Neural progenitor cell (in vitro differentiated cells): ENCODE results near the gene C6orf120. TPM values are rescaled to one million over a fixed set of nuclear protein-coding genes. Genes with fewer than 3 reads are reported as not detected.

Experiments used
- DNase-seq: peaks from one replicate; pipeline ENCODE4 v3.0.0-alpha.2; 2016; ENCODE audit warnings: low spot score
- H2AFZ ChIP-seq: fragments of 200-600 bp; sonication (generic); replicated peaks from 2 replicates; pipeline ENCODE4 v1.6.1; 2016; ENCODE audit warnings: antibody characterized with exemption
- H3F3A ChIP-seq: fragments of 200-600 bp; sonication (generic); 2 replicates; pipeline ENCODE4 v1.6.1; 2016; ENCODE audit warnings: antibody characterized with exemption, low read depth
- H3K27ac ChIP-seq: fragments of 200-600 bp; sonication (generic); 2 replicates; pipeline ENCODE4 v1.5.1; 2016; ENCODE audit warnings: mild to moderate bottlenecking
- H3K27me3 ChIP-seq: fragments of 200-600 bp; sonication (generic); 2 replicates; pipeline ENCODE4 v1.6.1; 2016; ENCODE audit warnings: mild to moderate bottlenecking, moderate library complexity
- H3K36me3 ChIP-seq: fragments of 200-600 bp; sonication (generic); 2 replicates; pipeline ENCODE4 v1.5.1; 2016
- H3K4me1 ChIP-seq: fragments of 200-600 bp; sonication (generic); 2 replicates; pipeline ENCODE4 v1.6.1; 2016; ENCODE audit warnings: mixed run types
- H3K4me2 ChIP-seq: fragments of 200-600 bp; sonication (generic); 2 replicates; pipeline ENCODE4 v1.6.1; 2016
- H3K4me3 ChIP-seq: fragments of 200-600 bp; sonication (generic); 2 replicates; pipeline ENCODE4 v1.5.1; 2016
- H3K79me2 ChIP-seq: fragments of 200-600 bp; sonication (generic); 2 replicates; pipeline ENCODE4 v1.6.1; 2016; ENCODE audit warnings: low read depth
- H3K9ac ChIP-seq: fragments of 200-600 bp; sonication (generic); 2 replicates; pipeline ENCODE4 v1.6.1; 2016
- H3K9me3 ChIP-seq: fragments of 200-600 bp; sonication (generic); 2 replicates; pipeline ENCODE4 v1.5.1; 2016; ENCODE audit warnings: low read depth
- H4K20me1 ChIP-seq: fragments of 200-600 bp; sonication (generic); 2 replicates; pipeline ENCODE4 v1.6.1; 2016; ENCODE audit warnings: low read depth
- H3K27ac Mint-ChIP-seq: 3 replicates; pipeline ENCODE4 v1.8.0; 2021; ENCODE audit warnings: mixed read lengths
- H3K27me3 Mint-ChIP-seq: 2 replicates; pipeline ENCODE4 v1.8.0; 2022; ENCODE audit warnings: low read depth, mild to moderate bottlenecking, inconsistent platforms, moderate library complexity, mixed read lengths; ENCODE audit not compliant: insufficient read depth
- H3K36me3 Mint-ChIP-seq: 3 replicates; pipeline ENCODE4 v1.8.0; 2021; ENCODE audit warnings: mixed read lengths
- H3K4me1 Mint-ChIP-seq: 3 replicates; pipeline ENCODE4 v1.8.0; 2021; ENCODE audit warnings: mixed read lengths
- H3K4me3 Mint-ChIP-seq: 3 replicates; pipeline ENCODE4 v1.8.0; 2021; ENCODE audit warnings: mild to moderate bottlenecking, moderate library complexity, mixed read lengths
- H3K9me3 Mint-ChIP-seq: 3 replicates; pipeline ENCODE4 v1.8.0; 2020; ENCODE audit warnings: mixed read lengths
- EZH2 ChIP-seq: fragments of 200-600 bp; sonication (generic); IDR thresholded peaks from 2 replicates; pipeline ENCODE4 v1.6.1; 2017; ENCODE audit warnings: antibody characterized with exemption, mild to moderate bottlenecking, moderate library complexity
- EZH2phosphoT487 ChIP-seq: fragments of 200-600 bp; sonication (generic); IDR thresholded peaks from 2 replicates; pipeline ENCODE4 v1.6.1; 2017; ENCODE audit warnings: antibody characterized with exemption
- total RNA-seq: library from RNA; depleted of rRNA; stranded (reverse); fragments of >200 nt; gene quantifications from 2 replicates; pipeline ENCODE4 v1.2.3, GENCODE V29; 2015; ENCODE audit warnings: low replicate concordance
- TF ChIP-seq, protein P1 (sequence below): fragments of 200-600 bp; sonication (generic); IDR thresholded peaks from 2 replicates; pipeline ENCODE4 v1.5.1; 2017; ENCODE audit warnings: antibody characterized with exemption, mild to moderate bottlenecking

Gene C6orf120
- total RNA-seq, 1 donor from 2014 or later: 38.8 TPM

GRCh38 chr6:169741344-169741743, 39.4 kb downstream of the C6orf120 start:
- Mint-ChIP-seq H3K36me3 (peaks cover 3% of the 10 kb centered on the region), H3K4me1 (peaks cover 3% of the 10 kb centered on the region), H3K9me3 (peaks cover 10% of the 10 kb centered on the region), H3K27ac (no peak overlapping the region), H3K4me3 (no peak overlapping the region), H3K27me3 (peaks cover 3% of the 10 kb centered on the region)
- TF ChIP-seq EZH2phosphoT487: no peak
- TF ChIP-seq, protein P1, sequence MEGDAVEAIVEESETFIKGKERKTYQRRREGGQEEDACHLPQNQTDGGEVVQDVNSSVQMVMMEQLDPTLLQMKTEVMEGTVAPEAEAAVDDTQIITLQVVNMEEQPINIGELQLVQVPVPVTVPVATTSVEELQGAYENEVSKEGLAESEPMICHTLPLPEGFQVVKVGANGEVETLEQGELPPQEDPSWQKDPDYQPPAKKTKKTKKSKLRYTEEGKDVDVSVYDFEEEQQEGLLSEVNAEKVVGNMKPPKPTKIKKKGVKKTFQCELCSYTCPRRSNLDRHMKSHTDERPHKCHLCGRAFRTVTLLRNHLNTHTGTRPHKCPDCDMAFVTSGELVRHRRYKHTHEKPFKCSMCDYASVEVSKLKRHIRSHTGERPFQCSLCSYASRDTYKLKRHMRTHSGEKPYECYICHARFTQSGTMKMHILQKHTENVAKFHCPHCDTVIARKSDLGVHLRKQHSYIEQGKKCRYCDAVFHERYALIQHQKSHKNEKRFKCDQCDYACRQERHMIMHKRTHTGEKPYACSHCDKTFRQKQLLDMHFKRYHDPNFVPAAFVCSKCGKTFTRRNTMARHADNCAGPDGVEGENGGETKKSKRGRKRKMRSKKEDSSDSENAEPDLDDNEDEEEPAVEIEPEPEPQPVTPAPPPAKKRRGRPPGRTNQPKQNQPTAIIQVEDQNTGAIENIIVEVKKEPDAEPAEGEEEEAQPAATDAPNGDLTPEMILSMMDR: no peak
- TF ChIP-seq EZH2: no peak
- DNase-seq: no peak
- H3K27me3 ChIP-seq: peaks cover 6% of the 10 kb centered on the region
- no peak overlapping the region for H3K27ac ChIP-seq
- no peaks in the 10 kb centered on the region for H3K9me3 ChIP-seq
- no peak overlapping the region for H2AFZ ChIP-seq
- H3K4me3 ChIP-seq: no peak overlapping the region
- no peaks in the 10 kb centered on the region for H3K79me2 ChIP-seq
- H3F3A ChIP-seq: no peaks in the 10 kb centered on the region
- no peak overlapping the region for H3K9ac ChIP-seq
- H3K36me3 ChIP-seq: no peaks in the 10 kb centered on the region
- no peaks in the 10 kb centered on the region for H3K4me1 ChIP-seq
- no peak overlapping the region for H3K4me2 ChIP-seq
- H4K20me1 ChIP-seq: no peaks in the 10 kb centered on the region

DNA sequence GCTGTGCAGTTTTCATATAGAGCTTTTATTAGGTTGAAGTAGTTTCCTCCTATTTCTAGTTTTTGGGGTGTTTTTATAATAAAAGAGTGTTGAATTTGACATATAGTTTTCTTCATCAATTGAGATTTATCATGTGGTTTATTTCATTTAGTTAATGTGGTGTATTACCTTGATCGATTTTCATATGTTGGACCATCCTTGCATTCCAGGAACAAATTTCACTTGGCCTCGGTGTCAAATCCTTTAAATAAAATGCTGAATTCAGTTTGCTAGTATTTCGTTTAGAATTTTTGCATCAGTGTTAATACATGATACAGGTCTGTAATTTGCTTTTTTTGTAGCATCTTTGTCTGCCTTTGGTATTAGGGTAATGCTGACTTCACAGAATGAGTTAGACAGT, 43.5 kb downstream of the C6orf120 start:
- Histone ChIP-seq H3F3A (peaks cover 4% of the 10 kb centered on the region), H4K20me1 (no peaks in the 10 kb centered on the region), H3K36me3 (no peaks in the 10 kb centered on the region), H3K9ac (no peak overlapping the region), H3K4me3 (no peak overlapping the region), H3K4me1 (peaks cover 7% of the 10 kb centered on the region), H3K27me3 (peaks cover 6% of the 10 kb centered on the region), H3K9me3 (no peaks in the 10 kb centered on the region), H2AFZ (no peak overlapping the region), H3K79me2 (peaks cover 11% of the 10 kb centered on the region), H3K4me2 (no peak overlapping the region), H3K27ac (no peak overlapping the region)
- Mint-ChIP-seq H3K4me3 (no peak overlapping the region), H3K36me3 (peaks cover 13% of the 10 kb centered on the region), H3K4me1 (peaks cover 8% of the 10 kb centered on the region), H3K9me3 (peaks cover 11% of the 10 kb centered on the region), H3K27me3 (peaks cover 2% of the 10 kb centered on the region), H3K27ac (no peak overlapping the region)
- no peak for DNase-seq
- no peak for TF ChIP-seq EZH2phosphoT487
- no peak for TF ChIP-seq EZH2
- TF ChIP-seq, protein P1: no peak

DNA sequence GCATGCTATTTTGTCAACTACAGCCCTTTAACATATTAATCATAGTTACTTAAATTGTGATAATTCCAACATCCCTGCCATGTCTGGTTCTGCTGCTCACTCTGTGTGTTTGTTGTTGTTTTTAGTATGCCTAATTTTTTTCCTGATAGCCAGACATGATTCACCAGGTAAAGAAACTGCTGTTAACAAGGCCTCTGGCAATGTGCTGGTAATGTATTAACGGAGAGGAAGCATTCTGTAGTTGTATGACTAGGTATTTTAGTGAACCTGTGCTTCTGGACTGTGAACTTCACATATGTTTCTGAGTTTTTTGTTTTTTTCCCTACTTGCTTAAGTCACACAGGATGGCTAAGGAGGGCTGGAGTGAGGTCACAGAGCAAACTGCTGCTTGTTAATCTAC, 44.6 kb downstream of the C6orf120 start:
- DNase-seq: no peak
- Histone ChIP-seq H3K27ac (no peak overlapping the region), H3K9me3 (no peaks in the 10 kb centered on the region), H3F3A (peaks cover 9% of the 10 kb centered on the region), H4K20me1 (no peaks in the 10 kb centered on the region), H3K79me2 (peaks cover 20% of the 10 kb centered on the region), H2AFZ (no peak overlapping the region), H3K36me3 (no peaks in the 10 kb centered on the region), H3K4me1 (peaks cover 10% of the 10 kb centered on the region), H3K27me3 (peaks cover 6% of the 10 kb centered on the region), H3K9ac (no peak overlapping the region), H3K4me2 (no peak overlapping the region), H3K4me3 (no peak overlapping the region)
- TF ChIP-seq, protein P1: no peak
- TF ChIP-seq EZH2 (no peak), EZH2phosphoT487 (no peak)
- Mint-ChIP-seq H3K36me3 (peaks cover 13% of the 10 kb centered on the region), H3K4me3 (no peak overlapping the region), H3K4me1 (peaks cover 15% of the 10 kb centered on the region), H3K27me3 (peaks cover 2% of the 10 kb centered on the region), H3K9me3 (peaks cover 11% of the 10 kb centered on the region), H3K27ac (no peak overlapping the region)
